ENCODE results near the gene CSAG1. TPM values are rescaled to one million over a fixed set of nuclear protein-coding genes. Genes with fewer than 3 reads are reported as not detected.
"Not testable (repeated sequence)": the region's sequence is repeated elsewhere in the genome, so short reads cannot be mapped to it uniquely, and the experiment has no call there.

Gene CSAG1
- polyA plus RNA-seq, 1 donor from 2014 or later, result not detected

- H3K27ac Mint-ChIP-seq, H3K4me1 Mint-ChIP-seq, H3K27me3 Mint-ChIP-seq, H3K9me3 Mint-ChIP-seq, H3K4me3 Mint-ChIP-seq, H3K36me3 Mint-ChIP-seq: not testable (repeated sequence)
Observed at GRCh38 chrX:152713815-152714787, 19.4 kb downstream of the CSAG1 start, which contains the start of gene MAGEA2B. MAGEA2B (plus strand) TSS chrX:152714628; CDS start chrX:152717107, 2,479 bp downstream.

GRCh38 chrX:152713195-152713594, 20.3 kb downstream of the CSAG1 start:
- not testable (repeated sequence) for H3K4me1 Mint-ChIP-seq, H3K27me3 Mint-ChIP-seq, H3K4me3 Mint-ChIP-seq, H3K27ac Mint-ChIP-seq, H3K36me3 Mint-ChIP-seq, H3K9me3 Mint-ChIP-seq

GRCh38 chrX:152709173-152709572, 24.3 kb downstream of the CSAG1 start, which contains the start of gene CSAG2:
CSAG2 (minus strand) TSS chrX:152709273; CDS start chrX:152709112, 161 bp downstream.
- not testable (repeated sequence) for H3K27ac Mint-ChIP-seq, H3K4me3 Mint-ChIP-seq, H3K4me1 Mint-ChIP-seq, H3K9me3 Mint-ChIP-seq, H3K27me3 Mint-ChIP-seq, H3K36me3 Mint-ChIP-seq

- H3K4me1 Mint-ChIP-seq, H3K4me3 Mint-ChIP-seq, H3K9me3 Mint-ChIP-seq, H3K27me3 Mint-ChIP-seq, H3K27ac Mint-ChIP-seq, H3K36me3 Mint-ChIP-seq: not testable (repeated sequence)
Observed at GRCh38 chrX:152706500-152706899, 27.0 kb downstream of the CSAG1 start.

- H3K4me3 Mint-ChIP-seq, H3K36me3 Mint-ChIP-seq, H3K27me3 Mint-ChIP-seq, H3K4me1 Mint-ChIP-seq, H3K9me3 Mint-ChIP-seq, H3K27ac Mint-ChIP-seq: not testable (repeated sequence)
Observed at GRCh38 chrX:152700390-152700789, 33.1 kb downstream of the CSAG1 start.

- not testable (repeated sequence) for H3K27ac Mint-ChIP-seq, H3K4me3 Mint-ChIP-seq, H3K9me3 Mint-ChIP-seq, H3K27me3 Mint-ChIP-seq, H3K4me1 Mint-ChIP-seq, H3K36me3 Mint-ChIP-seq
Observed at GRCh38 chrX:152697952-152698931, 35.3 kb downstream of the CSAG1 start, which contains the start of gene MAGEA3. MAGEA3 (plus strand) TSS chrX:152698794; CDS start chrX:152700833, 2,039 bp downstream.

- H3K9me3 Mint-ChIP-seq, H3K4me1 Mint-ChIP-seq, H3K27me3 Mint-ChIP-seq, H3K36me3 Mint-ChIP-seq, H3K27ac Mint-ChIP-seq, H3K4me3 Mint-ChIP-seq: not testable (repeated sequence)
Observed at GRCh38 chrX:152681012-152681411, 52.5 kb downstream of the CSAG1 start.

Other genes starting within 250 kb of the CSAG1 start
- not detected for gene GABRQ, start 95.8 kb downstream of the CSAG1 start, polyA plus RNA-seq
- not detected for gene MAGEA3, start 34.9 kb downstream of the CSAG1 start, polyA plus RNA-seq
- gene CSAG2, start 24.4 kb downstream of the CSAG1 start, polyA plus RNA-seq, result not detected
- not detected for gene MAGEA2B, start 19.1 kb downstream of the CSAG1 start, polyA plus RNA-seq
- not detected for gene MAGEA12, start within 50 bp of the CSAG1 start, polyA plus RNA-seq
- gene MAGEA2, start 20.1 kb upstream of the CSAG1 start, polyA plus RNA-seq, result not detected
- gene CSAG3, start 25.5 kb upstream of the CSAG1 start, polyA plus RNA-seq, result not detected
- gene MAGEA6, start 36.0 kb upstream of the CSAG1 start, polyA plus RNA-seq, result not detected
- 21.3 TPM for gene CETN2, start 97.0 kb upstream of the CSAG1 start, polyA plus RNA-seq
- gene NSDHL, start 97.3 kb upstream of the CSAG1 start, polyA plus RNA-seq, result 11.7 TPM
- gene ZNF185, start 164.3 kb upstream of the CSAG1 start, polyA plus RNA-seq, result 2.0 TPM

Measured in IgD-negative memory B cell (primary cell).